Measurements from ENCODE around the gene ITSN2.

The ITSN2 gene

GRCh38 chr2:24247592-24247991 is 112.7 kb downstream of the ITSN2 start:
- Histone ChIP-seq H3K27me3 (ENCODE audit: control insufficient read depth, insufficient read depth, low read length, poor library complexity, severe bottlenecking) (no peaks in the 10 kb centered on the region), H3K36me3 (ENCODE audit: control insufficient read depth, insufficient read depth, low read length) (no peaks in the 10 kb centered on the region), H3K4me3 (ENCODE audit: insufficient read depth, low read depth, low read length) (no peak overlapping the region), H3K4me1 (ENCODE audit: control insufficient read depth, insufficient read depth, low read length) (no peaks in the 10 kb centered on the region), H3K27ac (ENCODE audit: insufficient read depth, low read depth, low read length, poor library complexity, severe bottlenecking) (no peak overlapping the region), H3K9me3 (ENCODE audit: control insufficient read depth, low read length) (no peaks in the 10 kb centered on the region)
- 89 to 90% methylated on average over 2 to 3 of the region's 3 CpGs for WGBS, 2 experiments

GRCh38 chr2:24247164-24247563 is 113.2 kb downstream of the ITSN2 start:
- no peaks in the 10 kb centered on the region for H3K4me1 ChIP-seq (ENCODE audit: control insufficient read depth, insufficient read depth, low read length)
- no peaks in the 10 kb centered on the region for H3K36me3 ChIP-seq (ENCODE audit: control insufficient read depth, insufficient read depth, low read length)
- H3K27me3 ChIP-seq (ENCODE audit: control insufficient read depth, insufficient read depth, low read length, poor library complexity, severe bottlenecking) = no peaks in the 10 kb centered on the region
- 83 to 84% methylated on average over 1 of the region's 1 CpG for WGBS, 2 experiments
- H3K27ac ChIP-seq (ENCODE audit: insufficient read depth, low read depth, low read length, poor library complexity, severe bottlenecking) = no peak overlapping the region
- no peak overlapping the region for H3K4me3 ChIP-seq (ENCODE audit: insufficient read depth, low read depth, low read length)
- H3K9me3 ChIP-seq (ENCODE audit: control insufficient read depth, low read length) = no peaks in the 10 kb centered on the region

- Histone ChIP-seq H3K9me3 (ENCODE audit: control insufficient read depth, low read length) (no peaks in the 10 kb centered on the region), H3K4me3 (ENCODE audit: insufficient read depth, low read depth, low read length) (no peak overlapping the region), H3K4me1 (ENCODE audit: control insufficient read depth, insufficient read depth, low read length) (no peaks in the 10 kb centered on the region), H3K27ac (ENCODE audit: insufficient read depth, low read depth, low read length, poor library complexity, severe bottlenecking) (no peak overlapping the region), H3K36me3 (ENCODE audit: control insufficient read depth, insufficient read depth, low read length) (no peaks in the 10 kb centered on the region), H3K27me3 (ENCODE audit: control insufficient read depth, insufficient read depth, low read length, poor library complexity, severe bottlenecking) (no peaks in the 10 kb centered on the region)
- WGBS, 2 experiments = 92 to 93% methylated on average over 4 of the region's 4 CpGs
These were observed 114.2 kb downstream of the ITSN2 start for GRCh38 chr2:24245986-24246776.

- H3K9me3 ChIP-seq (ENCODE audit: control insufficient read depth, low read length) = no peaks in the 10 kb centered on the region
- no peak overlapping the region for H3K27ac ChIP-seq (ENCODE audit: insufficient read depth, low read depth, low read length, poor library complexity, severe bottlenecking)
- no peaks in the 10 kb centered on the region for H3K4me1 ChIP-seq (ENCODE audit: control insufficient read depth, insufficient read depth, low read length)
- no peak overlapping the region for H3K4me3 ChIP-seq (ENCODE audit: insufficient read depth, low read depth, low read length)
- no peaks in the 10 kb centered on the region for H3K27me3 ChIP-seq (ENCODE audit: control insufficient read depth, insufficient read depth, low read length, poor library complexity, severe bottlenecking)
- H3K36me3 ChIP-seq (ENCODE audit: control insufficient read depth, insufficient read depth, low read length) = no peaks in the 10 kb centered on the region
These were observed 118.8 kb downstream of the ITSN2 start for GRCh38 chr2:24241528-24241927.

- Histone ChIP-seq H3K9me3 (ENCODE audit: control insufficient read depth, low read length) (no peaks in the 10 kb centered on the region), H3K4me3 (ENCODE audit: insufficient read depth, low read depth, low read length) (no peak overlapping the region), H3K36me3 (ENCODE audit: control insufficient read depth, insufficient read depth, low read length) (no peaks in the 10 kb centered on the region), H3K4me1 (ENCODE audit: control insufficient read depth, insufficient read depth, low read length) (no peaks in the 10 kb centered on the region), H3K27ac (ENCODE audit: insufficient read depth, low read depth, low read length, poor library complexity, severe bottlenecking) (no peak overlapping the region), H3K27me3 (ENCODE audit: control insufficient read depth, insufficient read depth, low read length, poor library complexity, severe bottlenecking) (no peaks in the 10 kb centered on the region)
- 100% methylated on average over 1 of the region's 1 CpG; no CpG with 5 or more reads in 1 of the 2 experiments for WGBS, 2 experiments
These were observed 120.8 kb downstream of the ITSN2 start for GRCh38 chr2:24239553-24239952.

GRCh38 chr2:24238158-24238557 is 122.2 kb downstream of the ITSN2 start:
- Histone ChIP-seq H3K27me3 (ENCODE audit: control insufficient read depth, insufficient read depth, low read length, poor library complexity, severe bottlenecking) (no peaks in the 10 kb centered on the region), H3K9me3 (ENCODE audit: control insufficient read depth, low read length) (no peaks in the 10 kb centered on the region), H3K27ac (ENCODE audit: insufficient read depth, low read depth, low read length, poor library complexity, severe bottlenecking) (no peak overlapping the region), H3K4me1 (ENCODE audit: control insufficient read depth, insufficient read depth, low read length) (no peaks in the 10 kb centered on the region), H3K4me3 (ENCODE audit: insufficient read depth, low read depth, low read length) (no peak overlapping the region), H3K36me3 (ENCODE audit: control insufficient read depth, insufficient read depth, low read length) (no peaks in the 10 kb centered on the region)
- WGBS, 2 experiments = 86 to 97% methylated on average over 1 to 2 of the region's 2 CpGs

GRCh38 chr2:24237313-24237712 is 123.0 kb downstream of the ITSN2 start:
- no peaks in the 10 kb centered on the region for H3K27me3 ChIP-seq (ENCODE audit: control insufficient read depth, insufficient read depth, low read length, poor library complexity, severe bottlenecking)
- H3K4me3 ChIP-seq (ENCODE audit: insufficient read depth, low read depth, low read length) = no peak overlapping the region
- H3K36me3 ChIP-seq (ENCODE audit: control insufficient read depth, insufficient read depth, low read length) = no peaks in the 10 kb centered on the region
- H3K9me3 ChIP-seq (ENCODE audit: control insufficient read depth, low read length) = no peaks in the 10 kb centered on the region
- H3K4me1 ChIP-seq (ENCODE audit: control insufficient read depth, insufficient read depth, low read length) = no peaks in the 10 kb centered on the region
- 88 to 96% methylated on average over 1 of the region's 1 CpG for WGBS, 2 experiments
- H3K27ac ChIP-seq (ENCODE audit: insufficient read depth, low read depth, low read length, poor library complexity, severe bottlenecking) = no peak overlapping the region

GRCh38 chr2:24233321-24233720 is 127.0 kb downstream of the ITSN2 start:
- WGBS, 2 experiments = 95 to 100% methylated on average over 2 of the region's 2 CpGs
- no peaks in the 10 kb centered on the region for H3K4me1 ChIP-seq (ENCODE audit: control insufficient read depth, insufficient read depth, low read length)
- no peaks in the 10 kb centered on the region for H3K36me3 ChIP-seq (ENCODE audit: control insufficient read depth, insufficient read depth, low read length)
- no peaks in the 10 kb centered on the region for H3K27me3 ChIP-seq (ENCODE audit: control insufficient read depth, insufficient read depth, low read length, poor library complexity, severe bottlenecking)
- H3K9me3 ChIP-seq (ENCODE audit: control insufficient read depth, low read length) = no peaks in the 10 kb centered on the region
- H3K27ac ChIP-seq (ENCODE audit: insufficient read depth, low read depth, low read length, poor library complexity, severe bottlenecking) = no peak overlapping the region
- H3K4me3 ChIP-seq (ENCODE audit: insufficient read depth, low read depth, low read length) = no peak overlapping the region

- no peaks in the 10 kb centered on the region for H3K4me1 ChIP-seq (ENCODE audit: control insufficient read depth, insufficient read depth, low read length)
- H3K27me3 ChIP-seq (ENCODE audit: control insufficient read depth, insufficient read depth, low read length, poor library complexity, severe bottlenecking) = no peaks in the 10 kb centered on the region
- H3K9me3 ChIP-seq (ENCODE audit: control insufficient read depth, low read length) = no peaks in the 10 kb centered on the region
- H3K27ac ChIP-seq (ENCODE audit: insufficient read depth, low read depth, low read length, poor library complexity, severe bottlenecking) = no peak overlapping the region
- no peak overlapping the region for H3K4me3 ChIP-seq (ENCODE audit: insufficient read depth, low read depth, low read length)
- H3K36me3 ChIP-seq (ENCODE audit: control insufficient read depth, insufficient read depth, low read length) = no peaks in the 10 kb centered on the region
- 94 to 96% methylated on average over 4 of the region's 4 CpGs for WGBS, 2 experiments
These were observed 128.9 kb downstream of the ITSN2 start for GRCh38 chr2:24231461-24231881.

- H3K9me3 ChIP-seq (ENCODE audit: control insufficient read depth, low read length) = no peaks in the 10 kb centered on the region
- no CpG with 5 or more reads among the region's 1 CpG for WGBS, 2 experiments
These were observed 131.9 kb downstream of the ITSN2 start for GRCh38 chr2:24228470-24228869.

More at GRCh38 chr2:24228470-24228869, 131.9 kb downstream of the ITSN2 start:
- Histone ChIP-seq H3K27me3 (ENCODE audit: control insufficient read depth, insufficient read depth, low read length, poor library complexity, severe bottlenecking) (no peaks in the 10 kb centered on the region), H3K4me1 (ENCODE audit: control insufficient read depth, insufficient read depth, low read length) (peaks cover 6% of the 10 kb centered on the region), H3K4me3 (ENCODE audit: insufficient read depth, low read depth, low read length) (no peak overlapping the region), H3K36me3 (ENCODE audit: control insufficient read depth, insufficient read depth, low read length) (no peaks in the 10 kb centered on the region), H3K27ac (ENCODE audit: insufficient read depth, low read depth, low read length, poor library complexity, severe bottlenecking) (no peak overlapping the region)
